Panc1 (cell line): ENCODE results near the gene RASGEF1C. TPM values are rescaled to one million over a fixed set of nuclear protein-coding genes. Genes with fewer than 3 reads are reported as not detected.

Experiments
- ATAC-seq: fragments of 200-7000 bp; cut with Tn5 transposase; 2 replicates; pipeline ENCODE4 v1.9.1; 2020; ENCODE audit warnings: mild to moderate bottlenecking, moderate library complexity
- BruUV-seq: library from RNA; stranded (reverse); fragments of 400-500 nt; replicated peaks from 2 replicates; lab custom pipeline; 2021; lab: Mats Ljungman, UMichigan
- CTCF ChIA-PET: fragments of 300-600 bp; sonication (Branson Sonifier 250); formaldehyde crosslinking; loops from one replicate; lab custom pipeline; 2022; ENCODE audit warnings: antibody characterized with exemption; lab: Charles Lee
- POLR2A ChIA-PET: fragments of 300-600 bp; sonication (Branson Sonifier 250); formaldehyde crosslinking; loops from one replicate; lab custom pipeline; 2022; ENCODE audit warnings: antibody characterized with exemption; lab: Charles Lee
- DNase-seq: peaks from one replicate; pipeline ENCODE4 v3.0.0-alpha.2; 2010; ENCODE audit warnings: low read depth, low spot score
- H3K27ac ChIP-seq: 2 replicates; pipeline ENCODE4 v1.5.1; 2011; ENCODE audit warnings: mild to moderate bottlenecking, low read length, inconsistent platforms
- H3K27me3 ChIP-seq: fragments of 200-500 bp; sonication (Bioruptor generic); 2 replicates; pipeline ENCODE4 v1.6.0; 2014; ENCODE audit warnings: low read length, inconsistent platforms; ENCODE audit not compliant: control insufficient read depth, insufficient read depth
- H3K36me3 ChIP-seq: fragments of 200-500 bp; sonication (Bioruptor generic); 2 replicates; pipeline ENCODE4 v1.5.1; 2014; ENCODE audit warnings: inconsistent platforms, mild to moderate bottlenecking, low read length, moderate library complexity; ENCODE audit not compliant: control insufficient read depth, insufficient read depth
- H3K4me1 ChIP-seq: 2 replicates; pipeline ENCODE4 v1.5.1; 2011; ENCODE audit warnings: inconsistent platforms, mild to moderate bottlenecking, low read length, moderate library complexity; ENCODE audit not compliant: control insufficient read depth, insufficient read depth
- H3K4me3 ChIP-seq, 2 experiments: 2 replicates each; pipeline ENCODE4 v1.5.1; 2011 to 2012; ENCODE audit warnings: low read depth in 2 of 2, low read length in 2 of 2, mild to moderate bottlenecking in 2 of 2, inconsistent platforms in 1 of 2, moderate library complexity in 1 of 2
- H3K9me3 ChIP-seq: fragments of 200-500 bp; sonication (Bioruptor generic); 2 replicates; pipeline ENCODE4 v1.5.1; 2014; ENCODE audit warnings: low read depth, mild to moderate bottlenecking, inconsistent platforms, low read length, moderate library complexity; ENCODE audit not compliant: control insufficient read depth, insufficient read depth
- POLR2AphosphoS5 ChIP-seq: IDR thresholded peaks from 2 replicates; pipeline ENCODE4 v1.6.1; 2012; ENCODE audit warnings: mild to moderate bottlenecking, low read depth, low read length, moderate library complexity
- SIN3A ChIP-seq: IDR thresholded peaks from 2 replicates; pipeline ENCODE4 v1.6.1; 2012; ENCODE audit warnings: low read depth, mild to moderate bottlenecking, low read length, moderate library complexity, borderline replicate concordance; ENCODE audit not compliant: insufficient read depth
- TCF7L2 ChIP-seq: IDR thresholded peaks from 2 replicates; pipeline ENCODE4 v1.6.1; 2011; ENCODE audit warnings: mild to moderate bottlenecking, low read depth, low read length, inconsistent platforms
- in situ Hi-C: cut with HindIII; loops from 2 replicates; pipeline ENCODE4 v1.10.0; 2016; ENCODE audit warnings: low sequenced_read_pairs, low pct_unique_long_range_greater_than_20kb
- intact Hi-C: fragments of 100-400 bp; cut with micrococcal nuclease; formaldehyde crosslinking; loops from one replicate; pipeline ENCODE4 v1.10.0; 2022; ENCODE audit not compliant: unreplicated experiment
- total RNA-seq: library from RNA; stranded (reverse); gene quantifications from one replicate; pipeline ENCODE4 v1.2.1, GENCODE V29; 2021; ENCODE audit not compliant: unreplicated experiment
- TF ChIP-seq, protein P1 (sequence below): fragments of 450-650 bp; IDR thresholded peaks from 2 replicates; pipeline ENCODE4 v1.5.1; 2017; ENCODE audit warnings: mild to moderate bottlenecking
- TF ChIP-seq, protein P2 (sequence below), 2 experiments: IDR thresholded peaks; 2 replicates each; pipeline ENCODE4 v1.6.1; 2011 to 2012; ENCODE audit warnings: low read depth in 2 of 2, control low read depth in 1 of 2, low read length in 1 of 2, mild to moderate bottlenecking in 1 of 2, moderate library complexity in 1 of 2; ENCODE audit not compliant: insufficient read depth in 1 of 2

Gene RASGEF1C
- total RNA-seq, 1 experiment from 2014 or later: 0.49 TPM

DNA sequence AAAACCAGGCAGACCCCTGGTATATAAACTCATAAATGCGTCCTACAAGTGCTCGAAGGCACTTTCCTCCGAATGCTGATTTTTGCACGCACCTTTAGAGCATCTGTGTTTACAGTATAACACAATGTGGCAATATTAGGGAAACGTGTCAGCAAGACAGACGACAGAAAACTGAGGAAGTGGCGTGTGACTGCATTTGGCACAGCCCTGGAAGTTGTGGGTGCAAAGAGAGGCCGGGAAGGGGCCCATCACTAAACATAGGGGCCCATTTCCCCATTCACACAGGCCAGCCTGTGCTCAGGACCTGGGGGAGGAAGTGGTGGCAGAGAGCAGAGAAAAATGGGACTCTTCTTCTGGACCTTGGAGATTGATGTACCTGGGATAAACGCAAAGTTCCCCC is 48.2 kb downstream of the RASGEF1C start:
- H3K4me3 ChIP-seq: no peak overlapping the region
- BruUV-seq: no TSS peak
- H3K27me3 ChIP-seq: peaks cover 4% of the 10 kb centered on the region; the same call in 1 of the 2 replicates
- POLR2A ChIA-PET: no interaction called here
- intact Hi-C loops (no loop called here), in situ Hi-C loops (no loop called here)
- TF ChIP-seq, protein P1, sequence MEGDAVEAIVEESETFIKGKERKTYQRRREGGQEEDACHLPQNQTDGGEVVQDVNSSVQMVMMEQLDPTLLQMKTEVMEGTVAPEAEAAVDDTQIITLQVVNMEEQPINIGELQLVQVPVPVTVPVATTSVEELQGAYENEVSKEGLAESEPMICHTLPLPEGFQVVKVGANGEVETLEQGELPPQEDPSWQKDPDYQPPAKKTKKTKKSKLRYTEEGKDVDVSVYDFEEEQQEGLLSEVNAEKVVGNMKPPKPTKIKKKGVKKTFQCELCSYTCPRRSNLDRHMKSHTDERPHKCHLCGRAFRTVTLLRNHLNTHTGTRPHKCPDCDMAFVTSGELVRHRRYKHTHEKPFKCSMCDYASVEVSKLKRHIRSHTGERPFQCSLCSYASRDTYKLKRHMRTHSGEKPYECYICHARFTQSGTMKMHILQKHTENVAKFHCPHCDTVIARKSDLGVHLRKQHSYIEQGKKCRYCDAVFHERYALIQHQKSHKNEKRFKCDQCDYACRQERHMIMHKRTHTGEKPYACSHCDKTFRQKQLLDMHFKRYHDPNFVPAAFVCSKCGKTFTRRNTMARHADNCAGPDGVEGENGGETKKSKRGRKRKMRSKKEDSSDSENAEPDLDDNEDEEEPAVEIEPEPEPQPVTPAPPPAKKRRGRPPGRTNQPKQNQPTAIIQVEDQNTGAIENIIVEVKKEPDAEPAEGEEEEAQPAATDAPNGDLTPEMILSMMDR: no peak
- TF ChIP-seq, protein P2, sequence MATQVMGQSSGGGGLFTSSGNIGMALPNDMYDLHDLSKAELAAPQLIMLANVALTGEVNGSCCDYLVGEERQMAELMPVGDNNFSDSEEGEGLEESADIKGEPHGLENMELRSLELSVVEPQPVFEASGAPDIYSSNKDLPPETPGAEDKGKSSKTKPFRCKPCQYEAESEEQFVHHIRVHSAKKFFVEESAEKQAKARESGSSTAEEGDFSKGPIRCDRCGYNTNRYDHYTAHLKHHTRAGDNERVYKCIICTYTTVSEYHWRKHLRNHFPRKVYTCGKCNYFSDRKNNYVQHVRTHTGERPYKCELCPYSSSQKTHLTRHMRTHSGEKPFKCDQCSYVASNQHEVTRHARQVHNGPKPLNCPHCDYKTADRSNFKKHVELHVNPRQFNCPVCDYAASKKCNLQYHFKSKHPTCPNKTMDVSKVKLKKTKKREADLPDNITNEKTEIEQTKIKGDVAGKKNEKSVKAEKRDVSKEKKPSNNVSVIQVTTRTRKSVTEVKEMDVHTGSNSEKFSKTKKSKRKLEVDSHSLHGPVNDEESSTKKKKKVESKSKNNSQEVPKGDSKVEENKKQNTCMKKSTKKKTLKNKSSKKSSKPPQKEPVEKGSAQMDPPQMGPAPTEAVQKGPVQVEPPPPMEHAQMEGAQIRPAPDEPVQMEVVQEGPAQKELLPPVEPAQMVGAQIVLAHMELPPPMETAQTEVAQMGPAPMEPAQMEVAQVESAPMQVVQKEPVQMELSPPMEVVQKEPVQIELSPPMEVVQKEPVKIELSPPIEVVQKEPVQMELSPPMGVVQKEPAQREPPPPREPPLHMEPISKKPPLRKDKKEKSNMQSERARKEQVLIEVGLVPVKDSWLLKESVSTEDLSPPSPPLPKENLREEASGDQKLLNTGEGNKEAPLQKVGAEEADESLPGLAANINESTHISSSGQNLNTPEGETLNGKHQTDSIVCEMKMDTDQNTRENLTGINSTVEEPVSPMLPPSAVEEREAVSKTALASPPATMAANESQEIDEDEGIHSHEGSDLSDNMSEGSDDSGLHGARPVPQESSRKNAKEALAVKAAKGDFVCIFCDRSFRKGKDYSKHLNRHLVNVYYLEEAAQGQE (IDR thresholded peaks at IDR 0.05; ENCODE audit: insufficient read depth in 1 of 2, low read depth in 2 of 2, low read length in 1 of 2): no peak
- TF ChIP-seq SIN3A (no peak), POLR2AphosphoS5 (no peak), TCF7L2 (no peak)
- H3K4me1 ChIP-seq: no peaks in the 10 kb centered on the region
- no peak for DNase-seq
- no peaks in the 10 kb centered on the region for H3K9me3 ChIP-seq
- no peak for ATAC-seq
- H3K27ac ChIP-seq: no peak overlapping the region
- CTCF ChIA-PET: no interaction called here
- no peaks in the 10 kb centered on the region for H3K36me3 ChIP-seq

DNA sequence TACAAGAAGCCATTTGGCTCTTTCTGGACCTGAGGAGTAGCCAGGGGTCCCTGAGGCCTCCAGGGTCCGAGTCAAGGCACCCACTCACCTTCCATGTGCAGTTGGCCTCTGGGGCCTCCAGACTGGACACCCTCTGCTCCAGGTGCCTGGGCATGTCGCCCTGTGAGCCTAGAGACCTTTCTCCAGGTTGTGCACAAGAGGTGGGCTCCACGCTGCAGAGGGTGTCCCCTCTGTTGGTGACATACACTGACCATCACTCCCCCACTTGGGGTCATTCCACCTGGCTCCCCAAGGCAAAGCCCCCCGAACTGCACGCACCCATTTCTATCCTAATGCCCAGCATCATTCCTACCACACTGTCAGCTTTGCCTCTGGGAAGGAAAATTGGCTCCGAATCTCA is 48.8 kb downstream of the RASGEF1C start:
- no TSS peak for BruUV-seq
- no peak for ATAC-seq
- ChIA-PET CTCF (no interaction called here), POLR2A (no interaction called here)
- Histone ChIP-seq H3K9me3 (no peaks in the 10 kb centered on the region), H3K36me3 (no peaks in the 10 kb centered on the region), H3K4me3 (no peak overlapping the region), H3K27ac (no peak overlapping the region), H3K4me1 (no peaks in the 10 kb centered on the region), H3K27me3 (peaks cover 4% of the 10 kb centered on the region; the same call in 1 of the 2 replicates)
- in situ Hi-C loops (no loop called here), intact Hi-C loops (no loop called here)
- TF ChIP-seq, protein P1: no peak
- TF ChIP-seq TCF7L2: no peak
- TF ChIP-seq SIN3A: no peak
- no peak for TF ChIP-seq POLR2AphosphoS5
- TF ChIP-seq, protein P2 (IDR thresholded peaks at IDR 0.05; ENCODE audit: insufficient read depth in 1 of 2, low read depth in 2 of 2, low read length in 1 of 2): no peak
- DNase-seq: no peak
